Uterus (tissue), 2 donors: ENCODE data around the gene TOP1.

ENCODE experiments used
- POLR2A ChIP-seq, 2 donors: fragments of 450-650 bp; IDR thresholded peaks; one replicate each; pipeline ENCODE4 v1.6.1; 2016; ENCODE audit warnings: antibody characterized with exemption in 2 of 2, mild to moderate bottlenecking in 1 of 2, moderate library complexity in 1 of 2
- TF ChIP-seq, protein P1 (sequence below), 4 experiments: fragments of 200-600 bp in 2 of 4; fragments of 450-650 bp in 2 of 4; sonication (generic) in 2 of 4; IDR thresholded peaks; one replicate each; pipeline ENCODE4 v1.5.1; 2016 to 2019; ENCODE audit warnings: antibody characterized with exemption in 4 of 4, mild to moderate bottlenecking in 2 of 4, moderate library complexity in 1 of 4

DNA sequence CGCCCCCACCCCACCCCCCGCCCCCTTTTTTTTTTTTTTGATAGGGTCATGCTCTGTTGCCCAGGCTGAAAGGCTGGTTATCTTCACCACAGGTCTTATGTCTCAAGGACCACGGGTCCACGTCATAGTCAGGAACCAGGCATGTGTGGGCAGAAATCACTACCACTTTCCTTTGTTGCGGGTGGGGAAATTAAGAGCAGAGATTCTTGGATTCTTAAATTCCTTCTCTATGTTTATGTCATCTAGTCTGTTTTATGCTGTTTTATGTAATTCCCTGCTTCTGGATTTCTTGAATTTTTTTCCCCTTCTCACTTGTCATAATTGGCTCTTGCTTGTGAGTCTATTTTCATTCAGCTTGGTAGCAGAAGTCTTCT, 82.9 kb downstream of the TOP1 start:
- TF ChIP-seq, protein P1, sequence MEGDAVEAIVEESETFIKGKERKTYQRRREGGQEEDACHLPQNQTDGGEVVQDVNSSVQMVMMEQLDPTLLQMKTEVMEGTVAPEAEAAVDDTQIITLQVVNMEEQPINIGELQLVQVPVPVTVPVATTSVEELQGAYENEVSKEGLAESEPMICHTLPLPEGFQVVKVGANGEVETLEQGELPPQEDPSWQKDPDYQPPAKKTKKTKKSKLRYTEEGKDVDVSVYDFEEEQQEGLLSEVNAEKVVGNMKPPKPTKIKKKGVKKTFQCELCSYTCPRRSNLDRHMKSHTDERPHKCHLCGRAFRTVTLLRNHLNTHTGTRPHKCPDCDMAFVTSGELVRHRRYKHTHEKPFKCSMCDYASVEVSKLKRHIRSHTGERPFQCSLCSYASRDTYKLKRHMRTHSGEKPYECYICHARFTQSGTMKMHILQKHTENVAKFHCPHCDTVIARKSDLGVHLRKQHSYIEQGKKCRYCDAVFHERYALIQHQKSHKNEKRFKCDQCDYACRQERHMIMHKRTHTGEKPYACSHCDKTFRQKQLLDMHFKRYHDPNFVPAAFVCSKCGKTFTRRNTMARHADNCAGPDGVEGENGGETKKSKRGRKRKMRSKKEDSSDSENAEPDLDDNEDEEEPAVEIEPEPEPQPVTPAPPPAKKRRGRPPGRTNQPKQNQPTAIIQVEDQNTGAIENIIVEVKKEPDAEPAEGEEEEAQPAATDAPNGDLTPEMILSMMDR (IDR thresholded peaks at IDR 0.05): no peak
- TF ChIP-seq POLR2A (IDR thresholded peaks at IDR 0.05): no peak
